Heart right ventricle (tissue), 16 donors: ENCODE data around the gene RAB10. TPM values are rescaled to one million over a fixed set of nuclear protein-coding genes. Genes with fewer than 3 reads are reported as not detected.
A peak's percentile ranks its signal among the peaks of the same experiment; 100 is the strongest.
"Not testable (repeated sequence)": the region's sequence is repeated elsewhere in the genome, so short reads cannot be mapped to it uniquely, and the experiment has no call there.

Experiments used
- ATAC-seq, 8 donors: fragments of 200-7000 bp; cut with Tn5 transposase; one replicate each; pipeline ENCODE4 v1.9.1; 2020; ENCODE audit warnings: mild to moderate bottlenecking in 8 of 8, moderate library complexity in 8 of 8, moderate number of reproducible peaks in 1 of 8
- DNase-seq, 2 donors: peaks; one replicate each; pipeline ENCODE4 v3.0.0-alpha.2; 2020
- H3K27ac ChIP-seq, 10 donors: fragments of 200-600 bp; sonication (generic) in 2 of 10; one replicate each; pipeline versions ENCODE4 v1.5.0 to v1.8.0; 2020 to 2022; ENCODE audit warnings: mild to moderate bottlenecking in 3 of 10
- H3K27me3 ChIP-seq, 7 donors: fragments of 200-600 bp; one replicate each; pipeline ENCODE4 v1.8.0; 2021 to 2022; ENCODE audit warnings: mild to moderate bottlenecking in 2 of 7
- H3K36me3 ChIP-seq, 9 donors: fragments of 200-600 bp; sonication (generic) in 1 of 9; one replicate each; pipeline versions ENCODE4 v1.5.0 to v1.8.0; 2020 to 2022; ENCODE audit warnings: mild to moderate bottlenecking in 2 of 9
- H3K4me1 ChIP-seq, 9 donors: fragments of 200-600 bp; sonication (generic) in 1 of 9; one replicate each; pipeline versions ENCODE4 v1.5.0 to v1.8.0; 2020 to 2022; ENCODE audit warnings: mild to moderate bottlenecking in 4 of 9
- H3K4me3 ChIP-seq, 10 donors: fragments of 200-600 bp; sonication (generic) in 2 of 10; one replicate each; pipeline versions ENCODE4 v1.5.0 to v1.8.0; 2020 to 2022; ENCODE audit warnings: mild to moderate bottlenecking in 7 of 10, moderate library complexity in 2 of 10
- H3K9me3 ChIP-seq, 11 donors: fragments of 200-600 bp in 10 of 11; sonication (generic) in 2 of 11; one replicate each; pipeline versions ENCODE4 v1.5.0 to v1.8.0; 2013 to 2022; ENCODE audit warnings: mild to moderate bottlenecking in 2 of 11, control low read depth in 1 of 11, moderate library complexity in 1 of 11
- CTCF ChIP-seq, 9 donors: fragments of 200-600 bp; sonication (generic) in 2 of 9; IDR thresholded peaks; one replicate each; pipeline versions ENCODE4 v1.5.0 to v1.8.0; 2021 to 2022; ENCODE audit warnings: antibody characterized with exemption in 9 of 9, mild to moderate bottlenecking in 5 of 9, moderate library complexity in 1 of 9
- WGBS, 2 donors: extraction: QIAGEN DNeasy Blood & Tissue Kit; methylation state at CpG; one replicate each; pipeline ENCODE4 v1.1.7; 2013; ENCODE audit warnings: inconsistent platforms in 1 of 2; 5-methylcytosine and 5-hydroxymethylcytosine counted together
- intact Hi-C, 10 donors: fragments of 100-400 bp; cut with DNase I; formaldehyde crosslinking; loops; one replicate each; pipeline versions ENCODE4 v1.11.1 to v1.14.2; 2022
- polyA plus RNA-seq, 2 donors: library from polyadenylated mRNA; stranded (reverse); fragments of 200-250 nt; gene quantifications; one replicate each; pipeline ENCODE4 v1.2.3, GENCODE V29; 2013
- total RNA-seq, 10 donors: library from RNA; stranded (reverse); fragmentation: NEBNext Ultra II Directional in 3 of 10; extraction: Animal tissue kit (Norgen Biotek cat#: 25700) in 3 of 10; gene quantifications; one replicate each; pipeline versions ENCODE4 v1.2.1 to v1.2.4, GENCODE V29; 2021 to 2023
- donor health status: Arrhythmogenic right ventricular cardiomyopathy.
- donor health status: ischemic (EF 13 %, LVEDD 7.1; RV severe dilation, severe dysfunction).
- donor health status: healthy with polysubstance abuse.
- donor health status: DM: no; HTN: yes; CAD: no.
- donor health status: DM: no; HTN: no; CAD: no.
- donor health status: ischemic (EF 25% LVEDD 6.9; RV normal size, moderate dysfunction).
- donor health status: ischemic (EF 25% LVEDD 5.7; RV mildly dilated, moderate dysfunction).
- donor health status: healthy.
- donor health status: DM: yes; HTN: yes; CAD: no.
- donor health status: Ischemic cardiomyopathy.
- donor health status: ischemic (EF 35%, LVEDD 5.7; RV mildly dilated, moderate dysfunction).
- donor health status: nonischemic (EF 11% LVEDD 7.7; RV severe dilation, severe dysfunction).
- donor health status: DM: yes; HTN: yes; CAD: no.
- donor health status: PGD.
- donor health status: ischemic (EF 29% LVEDD 5.4; RV normal size, mild dysfunction).
- donor health status: nonischemic (EF 23%, LVEDD 6.1; RV moderate dilation, normal function).

The RAB10 gene
- total and polyA plus RNA-seq, 12 donors = 32.2 to 110 (median 94.2) TPM

- H3K27me3 ChIP-seq = no peaks in the 10 kb centered on the region
- intact Hi-C loops = loop anchor here in 2 of 10 donors (10.0 kb wide), 2 partner anchors 88 to 148 kb away; no protein-coding TSS in a partner anchor
- no peak overlapping the region for H3K27ac ChIP-seq
- DNase-seq (no peak), ATAC-seq (no peak)
- no peaks in the 10 kb centered on the region for H3K36me3 ChIP-seq
- 80 to 84% methylated on average over 1 of the region's 1 CpG for WGBS, 2 donors
- no peak overlapping the region for H3K4me3 ChIP-seq
- no peaks in the 10 kb centered on the region for H3K9me3 ChIP-seq
- TF ChIP-seq CTCF (IDR thresholded peaks at IDR 0.05) = no peak
- peaks cover 5 to 38% (median 8%) of the 10 kb centered on the region in 9 donors for H3K4me1 ChIP-seq
These were observed 37.0 kb upstream of the RAB10 start for GRCh38 chr2:25996844-25997243.

GRCh38 chr2:25998816-25999383 is 35.0 kb upstream of the RAB10 start:
- not testable (repeated sequence) for H3K36me3 ChIP-seq, ATAC-seq, H3K9me3 ChIP-seq, H3K27me3 ChIP-seq, H3K4me3 ChIP-seq, H3K27ac ChIP-seq, DNase-seq
- 96 to 98% methylated on average over 13 of the region's 13 CpGs for WGBS, 2 donors
- intact Hi-C loops = loop anchor here in 2 of 10 donors (10.0 kb wide), 2 partner anchors 86 to 146 kb away; no protein-coding TSS in a partner anchor
- H3K4me1 ChIP-seq = peaks cover 8 to 52% (median 13%) of the 10 kb centered on the region in 9 donors

- not testable (repeated sequence) for H3K27me3 ChIP-seq, H3K36me3 ChIP-seq, H3K9me3 ChIP-seq, ATAC-seq, H3K27ac ChIP-seq, DNase-seq, H3K4me3 ChIP-seq
- intact Hi-C loops = loop anchor here in 2 of 10 donors (10.0 kb wide), 2 partner anchors 85 to 145 kb away; no protein-coding TSS in a partner anchor
- 86 to 89% methylated on average over 7 of the region's 7 CpGs for WGBS, 2 donors
- H3K4me1 ChIP-seq = peaks cover 8 to 52% (median 13%) of the 10 kb centered on the region in 9 donors
These were observed 34.5 kb upstream of the RAB10 start for GRCh38 chr2:25999406-25999805.

GRCh38 chr2:26000561-26001082 is 33.3 kb upstream of the RAB10 start:
- Histone ChIP-seq H3K27me3 (no peaks in the 10 kb centered on the region), H3K9me3 (no peaks in the 10 kb centered on the region), H3K4me1 (peaks cover 8 to 52% (median 13%) of the 10 kb centered on the region in 9 donors), H3K4me3 (no peak overlapping the region), H3K27ac (peak overlapping the region in 1 of 10 donors; percentile 87), H3K36me3 (no peaks in the 10 kb centered on the region)
- intact Hi-C loops = no loop called here
- DNase-seq (no peak), ATAC-seq (peak in 3 of 8 donors; percentile 39 to 49 (median 39))
- WGBS, 2 donors = 59 to 67% methylated on average over 5 of the region's 5 CpGs
- no peak for TF ChIP-seq CTCF (IDR thresholded peaks at IDR 0.05)

GRCh38 chr2:26001743-26002351 is 32.0 kb upstream of the RAB10 start:
- TF ChIP-seq CTCF (IDR thresholded peaks at IDR 0.05) = no peak
- H3K4me3 ChIP-seq = no peak overlapping the region
- H3K27me3 ChIP-seq = no peaks in the 10 kb centered on the region
- no peaks in the 10 kb centered on the region for H3K36me3 ChIP-seq
- peaks cover 8 to 55% (median 13%) of the 10 kb centered on the region in 9 donors for H3K4me1 ChIP-seq
- peak; percentile 57 to 69 for DNase-seq
- peak; percentile 45 to 88 (median 72) for ATAC-seq
- no peaks in the 10 kb centered on the region for H3K9me3 ChIP-seq
- H3K27ac ChIP-seq = peak overlapping the region in 4 of 10 donors; percentile 10 to 87 (median 40)
- intact Hi-C loops = no loop called here
- 8 to 9% methylated on average over 4 of the region's 4 CpGs for WGBS, 2 donors
